NB4 (cell line): ENCODE results near the gene CCN2.

Experiments
- CTCF ChIP-seq: IDR thresholded peaks from one replicate; pipeline ENCODE4 v1.5.1; 2012; ENCODE audit warnings: low read depth, low read length
- MAX ChIP-seq: IDR thresholded peaks from 2 replicates; pipeline ENCODE4 v1.6.1; 2011; ENCODE audit warnings: low read depth, low read length
- MYC ChIP-seq: IDR thresholded peaks from 2 replicates; pipeline ENCODE4 v1.6.1; 2011; ENCODE audit warnings: low read depth, low read length
- POLR2A ChIP-seq: IDR thresholded peaks from 2 replicates; pipeline ENCODE4 v1.6.1; 2011; ENCODE audit warnings: mild to moderate bottlenecking; ENCODE audit not compliant: insufficient read length; ENCODE audit errors: extremely low read depth

- no peak for TF ChIP-seq CTCF
- no peak for TF ChIP-seq POLR2A
- TF ChIP-seq MYC: no peak
- TF ChIP-seq MAX: no peak
These were observed 4.7 kb upstream of the CCN2 start for GRCh38 chr6:131955876-131956275.
